MCF 10A (cell line): Measurements from ENCODE around the gene CRNKL1. TPM values are rescaled to one million over a fixed set of nuclear protein-coding genes. Genes with fewer than 3 reads are reported as not detected.

Experiments
- BruUV-seq: library from RNA; stranded (reverse); fragments of 400-500 nt; replicated peaks from 2 replicates; lab custom pipeline; 2021; lab: Mats Ljungman, UMichigan
- CTCF ChIA-PET: fragments of 300-600 bp; sonication (Branson Sonifier 250); formaldehyde crosslinking; extraction: SDS; loops from one replicate; lab custom pipeline; 2021; ENCODE audit warnings: antibody characterized with exemption, inconsistent platforms; lab: Yijun Ruan, JAX
- POLR2A ChIA-PET: fragments of 300-600, 350-650 bp; sonication (Branson Sonifier 250); formaldehyde crosslinking; extraction: SDS; loops from one replicate; lab custom pipeline; 2020; ENCODE audit warnings: antibody characterized with exemption, inconsistent platforms; lab: Yijun Ruan, JAX
- DNase-seq: peaks from one replicate; pipeline ENCODE4 v3.0.0-alpha.2; 2018; ENCODE audit not compliant: unreplicated experiment
- H3K27ac Mint-ChIP-seq: one replicate; pipeline ENCODE4 v1.8.0; 2022; ENCODE audit warnings: mild to moderate bottlenecking, low read depth, mixed read lengths; ENCODE audit not compliant: unreplicated experiment
- H3K27me3 Mint-ChIP-seq: one replicate; pipeline ENCODE4 v1.8.0; 2022; ENCODE audit warnings: mixed read lengths; ENCODE audit not compliant: insufficient read depth, unreplicated experiment
- H3K36me3 Mint-ChIP-seq: one replicate; pipeline ENCODE4 v1.8.0; 2022; ENCODE audit warnings: mild to moderate bottlenecking, moderate library complexity, mixed read lengths; ENCODE audit not compliant: insufficient read depth, unreplicated experiment
- H3K4me1 Mint-ChIP-seq: one replicate; pipeline ENCODE4 v1.8.0; 2022; ENCODE audit warnings: mixed read lengths; ENCODE audit not compliant: insufficient read depth, unreplicated experiment
- H3K4me3 Mint-ChIP-seq: one replicate; pipeline ENCODE4 v1.8.0; 2022; ENCODE audit warnings: mild to moderate bottlenecking, moderate library complexity, mixed read lengths; ENCODE audit not compliant: unreplicated experiment
- H3K9me3 Mint-ChIP-seq: one replicate; pipeline ENCODE4 v1.8.0; 2022; ENCODE audit warnings: mixed read lengths; ENCODE audit not compliant: unreplicated experiment
- CTCF ChIP-seq: fragments of 200-600 bp; IDR thresholded peaks from one replicate; pipeline ENCODE4 v1.8.0; 2022; ENCODE audit warnings: antibody characterized with exemption, mild to moderate bottlenecking; ENCODE audit not compliant: unreplicated experiment
- intact Hi-C: fragments of 100-400 bp; cut with micrococcal nuclease; formaldehyde crosslinking; loops from 2 replicates; pipeline ENCODE4 v1.14.1; 2022
- total RNA-seq: library from RNA; stranded (reverse); gene quantifications from 2 replicates; pipeline ENCODE4 v1.2.3, GENCODE V29; 2022

The CRNKL1 gene
- total RNA-seq, 1 experiment from 2014 or later: 20.1 TPM

- BruUV-seq: no TSS peak
- peak; percentile 56 for DNase-seq
- peaks cover 44% of the 10 kb centered on the region for H3K4me1 Mint-ChIP-seq
- no peaks in the 10 kb centered on the region for H3K27me3 Mint-ChIP-seq
- no peaks in the 10 kb centered on the region for H3K36me3 Mint-ChIP-seq
- CTCF ChIA-PET: interaction anchor here (0.6 to 4.6 kb wide), 59 partner anchors 9 to 763 kb away, joined by 3 to 116 read pairs (median 4); partner anchors contain the start of genes CFAP61, CRNKL1 and NAA20
- POLR2A ChIA-PET: interaction anchor here (0.6 to 4.4 kb wide), 14 partner anchors 9 to 606 kb away, joined by 3 to 18 read pairs (median 4); partner anchors contain the start of gene CFAP61
- TF ChIP-seq CTCF: peak; percentile 55
- no peaks in the 10 kb centered on the region for H3K9me3 Mint-ChIP-seq
- intact Hi-C loops: loop anchor here (1.0 to 10.0 kb wide), 6 partner anchors 153 to 741 kb away; no protein-coding TSS in a partner anchor
- H3K27ac Mint-ChIP-seq: peak overlapping the region; percentile 95
- peak overlapping the region; percentile 20 for H3K4me3 Mint-ChIP-seq
Observed at GRCh38 chr20:20083807-20084206, 31.5 kb upstream of the CRNKL1 start.

- no peaks in the 10 kb centered on the region for H3K9me3 Mint-ChIP-seq
- CTCF ChIA-PET: interaction anchor here (0.5 to 1.7 kb wide), 3 partner anchors 37 to 498 kb away, joined by 3 to 4 read pairs (median 3); no protein-coding TSS in a partner anchor
- H3K27me3 Mint-ChIP-seq: no peaks in the 10 kb centered on the region
- BruUV-seq: no TSS peak
- no peak overlapping the region for H3K4me3 Mint-ChIP-seq
- no peak for TF ChIP-seq CTCF
- H3K4me1 Mint-ChIP-seq: peaks cover 19% of the 10 kb centered on the region
- POLR2A ChIA-PET: interaction anchor here (1.0 kb wide), 1 partner anchor 26 kb away, joined by 4 read pairs; no protein-coding TSS in a partner anchor
- H3K27ac Mint-ChIP-seq: no peak overlapping the region
- no peaks in the 10 kb centered on the region for H3K36me3 Mint-ChIP-seq
- no peak for DNase-seq
- intact Hi-C loops: no loop called here
Observed at GRCh38 chr20:20079102-20079784, 27.0 kb upstream of the CRNKL1 start.

GRCh38 chr20:20078041-20078440 is 25.8 kb upstream of the CRNKL1 start:
- no TSS peak for BruUV-seq
- POLR2A ChIA-PET: interaction anchor here (1.0 kb wide), 1 partner anchor 25 kb away, joined by 4 read pairs; no protein-coding TSS in a partner anchor
- no peak overlapping the region for H3K4me3 Mint-ChIP-seq
- peaks cover 15% of the 10 kb centered on the region for H3K4me1 Mint-ChIP-seq
- no peaks in the 10 kb centered on the region for H3K27me3 Mint-ChIP-seq
- TF ChIP-seq CTCF: no peak
- H3K36me3 Mint-ChIP-seq: no peaks in the 10 kb centered on the region
- CTCF ChIA-PET: interaction anchor here (0.6 to 1.7 kb wide), 3 partner anchors 50 to 499 kb away, joined by 3 to 4 read pairs (median 3); no protein-coding TSS in a partner anchor
- intact Hi-C loops: no loop called here
- no peak overlapping the region for H3K27ac Mint-ChIP-seq
- DNase-seq: no peak
- H3K9me3 Mint-ChIP-seq: no peaks in the 10 kb centered on the region
